GM19025 (cell line): Measurements from ENCODE around the gene LAMP1.
A peak's percentile ranks its signal among the peaks of the same experiment; 100 is the strongest.
"Not testable (repeated sequence)": the region's sequence is repeated elsewhere in the genome, so short reads cannot be mapped to it uniquely, and the experiment has no call there.

ENCODE experiments used
- ATAC-seq: cut with Tn5 transposase; IDR thresholded peaks from one replicate; pipeline ENCODE4 v1.9.1; 2021; ENCODE audit warnings: mild to moderate bottlenecking, low read depth, moderate library complexity; ENCODE audit not compliant: unreplicated experiment

Gene LAMP1, protein sequence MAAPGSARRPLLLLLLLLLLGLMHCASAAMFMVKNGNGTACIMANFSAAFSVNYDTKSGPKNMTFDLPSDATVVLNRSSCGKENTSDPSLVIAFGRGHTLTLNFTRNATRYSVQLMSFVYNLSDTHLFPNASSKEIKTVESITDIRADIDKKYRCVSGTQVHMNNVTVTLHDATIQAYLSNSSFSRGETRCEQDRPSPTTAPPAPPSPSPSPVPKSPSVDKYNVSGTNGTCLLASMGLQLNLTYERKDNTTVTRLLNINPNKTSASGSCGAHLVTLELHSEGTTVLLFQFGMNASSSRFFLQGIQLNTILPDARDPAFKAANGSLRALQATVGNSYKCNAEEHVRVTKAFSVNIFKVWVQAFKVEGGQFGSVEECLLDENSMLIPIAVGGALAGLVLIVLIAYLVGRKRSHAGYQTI

DNA sequence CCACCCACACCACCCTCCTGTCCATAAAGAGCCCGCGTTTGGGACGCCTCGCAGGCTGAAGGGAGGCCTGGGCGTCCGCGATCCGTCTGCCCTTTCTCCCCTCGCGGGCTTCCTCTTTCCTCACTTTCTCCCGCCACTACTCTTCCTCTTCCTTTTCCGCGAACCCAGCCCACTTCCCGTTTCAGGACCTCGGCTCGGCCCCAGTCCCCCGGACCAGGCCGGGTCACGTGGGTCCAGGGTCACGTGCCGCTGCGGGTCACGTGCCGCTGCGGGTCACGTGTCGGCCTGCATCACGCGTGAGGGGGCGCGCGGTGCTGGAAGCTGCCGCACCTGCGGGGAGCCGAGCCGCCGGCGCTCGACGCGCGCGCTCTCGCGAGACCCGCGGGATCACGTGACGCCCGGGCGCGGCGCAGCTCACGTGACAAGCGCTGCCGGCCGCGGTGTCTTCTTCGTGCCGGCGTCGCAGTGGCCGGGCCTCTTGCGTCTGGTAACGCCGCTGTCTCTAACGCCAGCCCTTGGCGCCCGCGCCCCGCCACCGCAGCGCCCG, at the start of gene LAMP1:
Gene LAMP1, plus strand, starts transcription at position 417 of the 547 bp plus-strand sequence. CDS start 196 bp downstream, outside the sequence.
- ATAC-seq, result peak; percentile 80

DNA sequence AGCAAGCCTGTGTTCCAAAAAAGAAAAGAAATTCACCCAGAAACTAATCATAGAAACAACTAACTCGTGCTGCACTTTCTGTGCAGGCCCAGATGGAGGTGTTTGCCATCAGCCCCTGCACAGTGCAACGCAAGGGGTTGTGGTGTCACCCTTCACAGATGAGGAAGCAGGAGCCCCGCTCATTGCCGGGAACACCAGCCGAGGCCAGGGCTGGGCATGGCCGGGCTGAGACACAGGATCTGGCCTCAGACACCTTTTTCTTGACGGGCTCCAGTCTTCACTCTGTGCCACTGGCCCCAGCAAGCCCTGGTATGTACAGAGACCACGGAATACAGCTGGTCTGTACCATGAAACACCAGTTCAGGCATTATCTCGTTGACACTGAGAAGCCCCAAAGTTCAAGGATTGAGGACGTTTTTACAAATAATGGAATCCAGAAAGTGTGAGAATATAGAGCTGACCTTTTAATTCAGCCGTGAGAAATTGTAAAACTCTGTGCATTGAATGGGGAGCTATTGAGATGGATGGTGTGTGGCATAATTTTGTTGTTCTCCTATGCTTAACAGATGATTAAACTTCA, 44.4 kb upstream of the LAMP1 start:
- ATAC-seq, result no peak

DNA sequence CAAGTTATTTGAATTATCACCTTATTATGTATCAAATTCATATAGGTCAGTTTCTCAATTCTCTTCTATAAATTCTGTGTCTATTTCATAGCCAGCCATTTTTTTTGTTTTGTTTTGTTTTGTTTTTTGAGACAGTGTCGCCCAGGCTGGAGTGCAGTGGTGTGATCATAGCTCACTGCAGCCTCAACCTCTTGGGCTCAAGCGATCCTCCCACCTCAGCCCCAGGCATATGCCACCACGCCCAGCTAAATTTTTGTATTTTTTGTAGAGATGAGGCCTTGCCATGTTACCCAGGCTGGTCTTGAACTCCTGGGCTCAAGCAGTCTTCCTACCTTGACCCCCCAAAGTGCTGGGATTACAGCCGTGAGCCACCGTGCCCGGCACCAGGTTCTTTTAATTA, 39.1 kb upstream of the LAMP1 start:
- ATAC-seq, result not testable (repeated sequence)

DNA sequence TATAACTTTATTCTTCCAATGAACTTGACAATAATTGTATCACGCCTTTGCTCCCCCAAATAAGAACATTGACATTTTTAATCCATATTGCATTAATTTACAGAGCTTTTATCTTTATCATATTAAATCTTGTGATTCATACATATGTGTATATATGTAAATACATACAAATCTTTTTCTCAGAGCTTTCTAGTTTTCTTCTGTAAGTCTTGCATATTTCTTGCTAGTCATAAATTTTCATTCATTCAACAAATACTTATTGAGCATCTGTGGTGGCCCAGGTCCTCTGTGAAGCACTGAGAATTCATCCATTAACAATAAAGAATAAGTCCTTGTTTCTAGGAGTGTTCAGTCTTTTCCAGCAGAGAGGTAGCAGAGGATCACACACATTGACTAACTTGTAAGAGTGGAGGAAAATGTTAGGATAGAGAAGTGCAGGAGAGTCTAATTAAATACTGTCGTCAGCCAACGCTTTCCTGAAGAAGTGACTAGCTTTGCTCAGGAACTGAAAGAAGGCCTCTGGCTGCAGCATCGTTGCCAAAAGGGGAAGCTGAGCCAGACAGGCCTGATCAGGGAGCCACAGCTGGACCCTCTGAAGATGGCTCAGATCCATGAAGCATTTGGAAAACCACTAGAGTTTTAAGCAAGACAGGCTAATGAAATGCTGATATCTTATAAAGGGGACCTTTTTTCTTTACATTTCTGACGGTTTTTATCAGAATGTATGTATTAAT, 38.6 kb upstream of the LAMP1 start:
- no peak for ATAC-seq

DNA sequence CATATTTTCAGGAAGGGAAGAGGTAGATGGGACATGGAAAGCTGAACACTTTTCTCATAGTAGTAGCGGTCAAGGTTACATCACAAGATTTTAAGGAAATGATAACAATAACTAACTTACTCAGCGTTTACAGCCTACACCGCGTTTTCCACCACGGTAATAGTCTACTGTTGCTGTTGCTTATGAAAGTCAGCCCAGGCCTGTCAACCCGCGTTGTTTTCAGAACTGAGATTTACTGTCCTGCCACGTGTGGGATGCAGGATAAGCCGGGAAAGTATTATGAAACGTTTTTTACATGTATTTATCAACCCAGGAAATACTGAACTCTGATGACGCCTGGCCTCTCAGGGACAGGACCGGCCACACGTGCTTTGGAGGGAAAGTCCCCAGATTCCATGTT, 36.0 kb upstream of the LAMP1 start:
- ATAC-seq, result no peak

DNA sequence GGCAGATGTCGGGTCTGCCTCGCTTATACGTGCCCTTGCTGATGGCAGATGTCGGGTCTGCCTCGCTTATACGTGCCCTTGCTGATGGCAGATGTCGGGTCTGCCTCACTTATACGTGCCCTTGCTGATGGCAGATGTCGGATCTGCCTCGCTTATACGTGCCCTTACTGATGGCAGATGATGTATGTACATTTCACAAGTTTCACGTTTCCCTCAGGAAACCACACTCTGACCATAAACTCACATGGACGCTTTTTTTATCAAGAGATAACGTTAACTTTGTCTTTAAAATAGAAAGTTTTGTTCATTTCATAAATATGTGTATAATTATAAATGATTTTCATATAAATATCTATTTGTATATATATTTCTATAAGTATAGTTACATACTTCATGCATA, 34.0 kb upstream of the LAMP1 start:
- ATAC-seq, result not testable (repeated sequence)

DNA sequence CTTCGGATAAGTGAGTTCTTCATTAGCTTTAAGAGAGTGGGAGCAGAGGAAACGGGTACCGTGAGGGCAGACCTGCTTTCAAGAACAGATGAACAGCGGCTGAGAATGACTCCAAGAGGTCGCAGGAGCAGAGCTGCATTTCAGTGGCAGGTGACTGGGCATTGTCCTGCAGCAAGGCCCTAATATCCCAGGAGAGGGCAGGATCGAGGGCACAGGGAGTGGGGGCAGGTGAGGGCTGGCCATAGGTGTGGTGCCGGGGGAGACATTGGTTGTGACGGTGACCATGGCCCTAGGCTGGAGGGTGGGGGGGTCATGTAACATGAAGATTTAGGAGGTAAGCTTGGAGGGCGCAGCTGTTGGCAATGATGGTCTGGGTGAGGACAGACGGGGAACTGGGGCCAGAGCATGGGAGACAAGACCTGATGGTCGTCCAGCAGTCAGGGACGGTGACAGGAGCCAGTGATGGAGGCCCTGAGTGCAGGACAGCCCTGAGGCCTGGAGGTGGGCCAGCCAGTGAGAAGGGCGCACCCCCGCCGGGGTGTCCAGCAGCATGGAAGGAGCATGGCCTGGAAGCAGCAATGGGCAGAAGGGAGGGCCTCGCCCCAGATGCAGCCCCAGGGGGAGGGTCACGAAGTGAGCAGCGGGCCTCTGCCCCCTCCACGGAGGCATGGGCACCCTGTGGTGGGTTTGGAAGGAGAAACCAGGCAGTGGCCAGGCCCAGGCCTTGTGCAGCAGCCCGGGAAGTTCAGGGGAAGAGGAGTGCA, 29.2 kb upstream of the LAMP1 start:
- no peak for ATAC-seq

DNA sequence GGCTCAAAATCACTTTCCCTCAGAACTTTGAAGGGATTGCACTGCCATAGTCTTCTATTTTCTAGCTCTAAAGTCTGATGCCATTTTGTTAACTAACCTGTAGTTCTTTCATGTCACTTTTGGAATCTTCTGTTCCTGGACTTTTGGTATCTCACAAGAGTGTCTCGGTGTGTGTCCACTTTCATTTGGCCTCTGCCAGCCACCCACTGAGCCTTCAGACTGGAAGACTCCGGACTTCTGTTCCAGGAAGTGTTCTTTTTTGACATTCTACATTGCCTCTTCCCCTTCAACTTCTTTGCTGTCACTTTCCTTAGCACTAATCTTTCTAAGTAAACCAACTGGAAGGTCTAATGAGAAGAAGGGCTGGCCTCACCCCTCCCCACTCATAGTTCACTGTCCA, 25.0 kb upstream of the LAMP1 start:
- no peak for ATAC-seq

DNA sequence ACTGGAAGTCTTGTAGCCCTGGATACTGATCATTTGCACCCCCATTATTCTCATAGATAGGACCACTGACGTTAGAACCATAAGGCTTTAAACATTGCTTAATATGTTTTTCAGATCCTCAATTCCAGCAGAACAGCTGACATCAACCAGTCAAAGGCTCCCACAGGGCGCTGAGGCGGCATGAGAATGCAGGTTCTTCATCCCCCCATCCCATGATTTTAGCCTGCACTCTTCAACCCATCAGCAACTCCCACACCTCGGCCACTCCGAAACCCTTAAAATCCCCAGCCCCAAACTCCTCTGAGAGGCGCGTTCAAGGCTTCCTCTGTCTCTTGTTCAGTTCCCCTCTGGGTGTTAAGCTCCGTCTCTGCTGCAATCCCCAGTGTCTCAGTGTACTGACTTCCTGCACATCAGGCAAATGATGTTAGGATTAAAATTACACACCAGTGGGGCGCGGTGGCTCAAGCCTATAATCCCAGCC, 24.3 kb upstream of the LAMP1 start:
- ATAC-seq, result no peak

DNA sequence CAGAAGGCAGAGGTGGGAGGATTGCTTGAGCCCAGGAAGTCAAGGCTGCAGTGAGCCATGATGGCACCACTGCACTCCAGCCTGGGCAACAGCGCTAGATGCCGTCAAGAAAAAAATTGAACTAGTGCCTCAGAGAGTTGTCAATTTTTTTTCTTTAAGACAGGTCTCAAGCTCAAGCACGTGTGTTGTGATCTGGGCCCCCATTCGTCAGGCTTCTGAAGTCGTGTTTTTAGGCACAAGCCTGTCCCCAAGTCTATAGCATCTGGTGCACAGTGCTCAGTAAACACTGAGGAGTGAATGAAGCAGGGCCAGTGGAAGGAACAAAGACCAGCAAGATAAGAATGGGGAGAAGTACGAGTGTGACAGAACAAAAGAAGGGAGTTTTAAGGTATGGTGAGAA, 23.7 kb upstream of the LAMP1 start:
- no peak for ATAC-seq

DNA sequence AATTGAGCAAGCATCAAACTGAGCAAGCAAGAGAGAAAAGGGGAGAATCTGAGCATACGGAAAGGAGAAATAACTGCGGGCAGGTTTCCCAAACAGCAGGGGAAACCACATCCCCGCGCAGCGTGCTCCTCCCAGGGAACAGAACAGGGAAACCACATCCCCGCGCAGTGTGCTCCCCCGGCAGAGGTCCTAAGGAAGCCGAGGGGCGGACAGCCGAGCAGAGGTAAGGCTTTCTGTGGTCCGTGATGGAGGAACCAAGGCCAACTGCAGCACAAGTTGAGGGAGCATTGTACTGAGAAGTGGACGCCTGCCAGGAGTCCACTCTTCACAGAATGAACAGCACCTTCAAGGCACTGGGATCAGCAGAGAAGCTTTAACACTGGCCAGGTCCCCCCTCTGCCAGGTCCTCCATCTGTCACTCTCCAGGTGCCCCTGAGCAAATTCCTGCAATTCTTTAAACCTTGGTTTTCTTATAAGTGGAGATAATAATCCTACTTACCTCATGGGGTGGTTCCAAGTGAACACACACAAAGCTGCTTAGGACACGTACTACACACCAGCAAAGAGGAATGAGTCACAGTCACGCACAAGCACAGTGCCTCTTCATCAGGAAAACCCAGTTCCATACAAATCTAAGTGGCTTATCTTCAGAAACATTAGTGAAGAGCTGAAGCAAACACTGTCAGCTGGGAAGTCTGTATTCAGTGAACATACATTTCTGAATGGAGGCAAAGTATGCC, 23.0 kb upstream of the LAMP1 start:
- ATAC-seq, result no peak

DNA sequence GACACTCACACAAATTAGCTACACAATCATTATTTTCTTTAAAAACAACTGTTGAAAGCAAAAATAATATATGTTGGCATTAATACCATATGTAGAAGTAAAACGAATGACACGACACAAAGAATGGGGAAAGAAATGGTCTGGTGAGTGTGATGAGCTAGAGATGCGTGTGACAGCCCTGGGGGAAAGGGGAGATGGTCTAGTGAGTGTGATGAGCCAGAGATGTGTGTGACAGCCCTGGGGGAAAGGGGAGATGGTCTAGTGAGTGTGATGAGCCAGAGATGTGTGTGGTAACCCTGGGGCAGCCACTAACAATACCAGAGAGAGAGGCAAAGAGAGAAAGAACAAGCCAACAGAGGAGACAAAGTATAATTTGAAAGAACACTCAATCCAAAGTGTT, 22.3 kb upstream of the LAMP1 start:
- no peak for ATAC-seq

DNA sequence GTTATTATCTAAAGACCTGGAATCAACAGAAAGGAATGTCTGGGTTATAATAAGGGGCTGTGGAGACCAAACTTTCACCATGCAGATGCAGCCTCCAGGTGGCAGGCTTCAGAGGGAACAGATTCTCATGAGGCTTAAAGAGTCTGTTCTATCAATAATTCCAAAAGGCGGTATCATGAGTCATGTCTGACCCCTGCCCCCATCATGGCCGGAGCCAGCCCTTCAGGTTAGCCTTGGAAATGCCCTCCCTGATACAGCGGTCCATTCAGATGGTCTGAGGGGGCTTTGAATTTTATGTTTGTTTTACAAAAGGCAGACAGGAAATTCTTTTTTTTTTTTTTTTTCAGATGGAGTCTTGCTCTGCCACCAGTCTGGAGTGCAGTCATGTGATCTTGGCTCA, 21.7 kb upstream of the LAMP1 start:
- no peak for ATAC-seq

DNA sequence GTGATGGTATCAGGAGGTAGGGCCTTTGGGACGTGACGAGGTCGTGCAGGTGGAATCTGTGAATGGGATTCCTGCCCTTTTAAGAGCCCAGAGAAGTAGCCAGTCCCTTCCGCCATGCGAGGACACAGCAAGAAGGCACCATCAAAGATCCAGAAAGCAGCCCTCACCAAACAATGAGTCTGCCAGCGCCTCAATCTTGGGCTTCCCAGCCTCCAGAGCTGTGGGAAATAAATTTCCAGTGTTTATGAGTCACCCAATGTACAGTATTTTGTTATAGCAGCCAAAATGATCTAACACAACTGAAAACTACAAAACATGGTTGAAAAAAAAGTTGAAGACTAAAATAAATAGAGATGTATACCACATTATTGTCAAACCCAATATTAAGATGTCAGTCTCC, 16.9 kb upstream of the LAMP1 start:
- no peak for ATAC-seq

DNA sequence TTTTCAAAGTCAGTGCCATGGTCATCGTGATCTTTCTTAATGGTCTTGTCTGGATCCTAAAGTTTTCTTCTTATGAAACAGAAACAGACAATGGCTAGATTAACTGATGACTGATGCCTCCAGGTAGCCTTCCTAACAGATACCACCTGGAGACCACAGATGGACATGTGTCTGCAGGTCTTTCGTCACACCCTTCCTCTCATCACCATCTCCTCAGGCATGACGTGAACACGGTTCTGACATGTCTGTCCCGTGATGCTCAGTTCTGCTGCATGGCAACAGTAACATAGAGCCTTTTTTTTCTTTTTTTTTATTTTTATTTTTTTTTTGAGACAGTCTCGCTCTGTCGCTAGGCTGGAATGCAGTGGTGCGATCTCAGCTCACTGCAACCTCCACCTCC, 13.1 kb upstream of the LAMP1 start:
- ATAC-seq, result no peak

DNA sequence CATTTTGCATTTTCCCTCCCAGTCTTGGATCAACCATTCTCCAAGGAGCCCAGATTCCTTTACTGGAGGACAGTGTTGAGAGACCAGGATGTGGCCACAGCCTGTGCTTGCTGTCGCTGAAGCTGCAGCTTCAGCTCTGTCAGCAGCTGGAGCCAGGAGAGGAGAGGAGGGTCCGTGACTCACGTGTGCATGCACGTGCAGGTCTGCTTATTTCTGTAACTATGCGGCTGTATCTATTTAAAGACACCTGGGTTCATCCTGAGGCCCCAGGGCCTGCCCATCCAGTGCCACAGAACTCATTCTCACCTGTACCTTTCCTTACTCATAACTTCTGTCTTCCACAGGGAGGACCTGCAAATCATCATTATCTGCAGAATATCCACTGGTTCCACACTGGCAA, 8.2 kb upstream of the LAMP1 start:
- ATAC-seq, result no peak

DNA sequence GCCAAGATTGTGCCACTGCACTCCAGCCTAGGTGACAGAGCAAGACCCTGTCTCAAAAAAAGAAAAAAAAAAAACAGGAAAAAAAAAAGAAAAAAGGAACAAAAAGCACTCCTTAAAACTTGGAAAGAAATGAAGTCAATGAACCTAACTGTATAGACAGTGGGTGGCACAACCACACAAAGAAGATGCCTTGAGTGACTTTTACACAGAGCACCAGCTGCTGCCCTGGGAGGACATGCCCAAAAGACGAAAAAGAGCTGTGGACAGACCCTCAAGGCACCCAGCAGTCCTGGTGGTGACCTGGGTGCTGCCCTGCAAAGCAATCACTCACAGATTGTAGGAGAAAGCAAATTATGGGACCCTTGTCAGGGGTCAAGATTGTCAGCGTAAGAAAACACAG, 5.9 kb upstream of the LAMP1 start:
- ATAC-seq, result no peak

DNA sequence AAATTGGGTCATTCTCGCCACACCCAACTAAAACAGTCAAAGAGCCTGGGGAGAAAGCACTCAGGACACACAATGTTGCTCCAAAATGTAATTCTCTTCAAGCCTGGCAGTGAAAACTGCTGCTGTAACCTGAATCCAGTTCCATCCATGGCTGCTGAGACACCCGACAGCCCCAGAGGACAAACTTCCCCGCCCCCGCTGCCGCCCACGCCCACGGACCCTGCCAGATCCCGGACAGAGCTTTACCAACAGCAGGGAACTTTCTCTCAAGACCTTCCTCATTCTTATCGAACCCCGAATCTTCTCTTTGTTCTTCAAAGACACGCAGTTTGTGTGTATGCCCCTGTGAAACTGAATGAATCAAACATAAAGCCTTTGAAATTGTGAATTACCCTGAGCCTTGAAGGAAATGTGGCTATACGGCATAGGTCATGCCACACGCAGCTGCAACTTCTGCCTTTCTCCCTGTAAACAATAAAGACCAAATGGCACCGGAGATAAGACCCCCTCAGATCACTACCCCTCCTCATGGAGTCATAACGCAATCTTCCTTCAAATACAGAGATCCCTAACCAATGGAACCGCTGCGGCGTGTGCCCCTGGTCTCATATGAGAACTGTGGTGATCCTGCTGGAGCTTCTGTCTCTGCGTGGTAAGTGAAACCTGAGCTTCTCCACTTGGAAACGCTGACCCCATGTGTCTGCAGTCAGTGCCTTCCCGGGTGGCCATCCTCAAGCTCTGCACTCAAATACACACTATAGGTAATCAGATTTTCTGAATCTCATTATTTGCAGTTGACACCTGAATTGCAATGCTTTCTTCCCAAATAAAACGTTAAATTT, 4.8 kb upstream of the LAMP1 start:
- no peak for ATAC-seq

DNA sequence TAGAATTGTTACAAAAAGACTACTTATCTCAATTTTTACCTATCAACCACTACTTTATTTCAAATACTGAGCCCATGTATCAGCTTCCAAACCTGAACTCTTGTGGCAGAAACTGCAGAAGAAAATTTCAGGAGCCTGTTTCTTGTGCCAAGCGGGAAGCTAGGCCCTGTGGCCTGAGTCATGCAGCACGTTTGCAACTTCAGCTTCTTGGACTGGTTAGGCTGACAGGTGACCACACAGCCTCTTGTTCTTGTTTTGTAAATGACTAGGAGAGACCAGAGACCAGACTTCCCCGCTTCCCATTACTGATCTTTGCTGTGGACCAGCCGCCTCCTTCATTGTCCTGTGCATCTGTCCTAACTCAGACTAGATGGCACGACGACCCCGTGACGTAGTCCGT, 3.4 kb upstream of the LAMP1 start:
- ATAC-seq, result no peak
